PFSK-1 (cell line): ENCODE results near the gene RASL10B.

Experiments
- FOXP2 ChIP-seq: optimal IDR thresholded peaks from 2 replicates; pipeline ENCODE3; 2011; ENCODE audit warnings: borderline replicate concordance, control low read depth, inconsistent platforms; ENCODE audit not compliant: insufficient read depth; ENCODE audit errors: extremely low read length, extremely low read depth
- POLR2AphosphoS5 ChIP-seq: IDR thresholded peaks from 2 replicates; pipeline ENCODE4 v1.6.1; 2012; ENCODE audit warnings: low read depth, mild to moderate bottlenecking, control low read depth, low read length, moderate library complexity
- SIN3A ChIP-seq: IDR thresholded peaks from 2 replicates; pipeline ENCODE4 v1.6.1; 2012; ENCODE audit warnings: mild to moderate bottlenecking, low read length, moderate library complexity, borderline replicate concordance; ENCODE audit not compliant: insufficient read depth
- TAF1 ChIP-seq: IDR thresholded peaks from 2 replicates; pipeline ENCODE4 v1.6.1; 2012; ENCODE audit warnings: low read length, control low read depth, borderline replicate concordance; ENCODE audit not compliant: insufficient read depth
- TF ChIP-seq, protein P1 (sequence below), 2 experiments: IDR thresholded peaks; 2 replicates each; pipeline versions ENCODE4 v1.6.1 to v1.8.0; 2011 to 2012; ENCODE audit warnings: low read depth in 2 of 2, low read length in 2 of 2, control low read depth in 1 of 2, inconsistent platforms in 1 of 2, mild to moderate bottlenecking in 1 of 2, moderate library complexity in 1 of 2; ENCODE audit not compliant: insufficient read depth in 1 of 2

RASL10B gene

DNA sequence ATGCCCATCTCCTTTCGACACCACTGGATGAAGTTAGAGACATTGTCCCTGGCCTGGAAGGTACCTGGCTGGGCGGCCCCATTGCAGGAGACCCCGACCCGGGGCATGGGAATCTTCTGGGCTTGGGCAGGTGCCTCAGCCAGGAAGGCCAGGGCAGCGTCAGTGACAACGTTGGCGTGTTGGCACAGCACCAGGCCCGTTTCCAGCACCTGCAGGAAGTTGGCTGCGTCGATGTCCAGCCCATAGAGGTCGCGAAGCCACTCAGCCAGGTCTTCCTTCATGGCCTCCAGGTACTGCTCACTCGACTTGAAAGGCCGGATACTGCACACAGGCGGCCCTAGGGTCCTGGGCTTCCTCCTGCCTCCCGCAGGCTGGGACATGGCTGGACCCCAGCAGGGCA, 21.0 kb downstream of the RASL10B start:
- TF ChIP-seq FOXP2 (no peak), POLR2AphosphoS5 (no peak), SIN3A (no peak), TAF1 (no peak)
- TF ChIP-seq, protein P1, sequence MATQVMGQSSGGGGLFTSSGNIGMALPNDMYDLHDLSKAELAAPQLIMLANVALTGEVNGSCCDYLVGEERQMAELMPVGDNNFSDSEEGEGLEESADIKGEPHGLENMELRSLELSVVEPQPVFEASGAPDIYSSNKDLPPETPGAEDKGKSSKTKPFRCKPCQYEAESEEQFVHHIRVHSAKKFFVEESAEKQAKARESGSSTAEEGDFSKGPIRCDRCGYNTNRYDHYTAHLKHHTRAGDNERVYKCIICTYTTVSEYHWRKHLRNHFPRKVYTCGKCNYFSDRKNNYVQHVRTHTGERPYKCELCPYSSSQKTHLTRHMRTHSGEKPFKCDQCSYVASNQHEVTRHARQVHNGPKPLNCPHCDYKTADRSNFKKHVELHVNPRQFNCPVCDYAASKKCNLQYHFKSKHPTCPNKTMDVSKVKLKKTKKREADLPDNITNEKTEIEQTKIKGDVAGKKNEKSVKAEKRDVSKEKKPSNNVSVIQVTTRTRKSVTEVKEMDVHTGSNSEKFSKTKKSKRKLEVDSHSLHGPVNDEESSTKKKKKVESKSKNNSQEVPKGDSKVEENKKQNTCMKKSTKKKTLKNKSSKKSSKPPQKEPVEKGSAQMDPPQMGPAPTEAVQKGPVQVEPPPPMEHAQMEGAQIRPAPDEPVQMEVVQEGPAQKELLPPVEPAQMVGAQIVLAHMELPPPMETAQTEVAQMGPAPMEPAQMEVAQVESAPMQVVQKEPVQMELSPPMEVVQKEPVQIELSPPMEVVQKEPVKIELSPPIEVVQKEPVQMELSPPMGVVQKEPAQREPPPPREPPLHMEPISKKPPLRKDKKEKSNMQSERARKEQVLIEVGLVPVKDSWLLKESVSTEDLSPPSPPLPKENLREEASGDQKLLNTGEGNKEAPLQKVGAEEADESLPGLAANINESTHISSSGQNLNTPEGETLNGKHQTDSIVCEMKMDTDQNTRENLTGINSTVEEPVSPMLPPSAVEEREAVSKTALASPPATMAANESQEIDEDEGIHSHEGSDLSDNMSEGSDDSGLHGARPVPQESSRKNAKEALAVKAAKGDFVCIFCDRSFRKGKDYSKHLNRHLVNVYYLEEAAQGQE (IDR thresholded peaks at IDR 0.05; ENCODE audit: insufficient read depth in 1 of 2, low read depth in 2 of 2, low read length in 2 of 2): no peak

DNA sequence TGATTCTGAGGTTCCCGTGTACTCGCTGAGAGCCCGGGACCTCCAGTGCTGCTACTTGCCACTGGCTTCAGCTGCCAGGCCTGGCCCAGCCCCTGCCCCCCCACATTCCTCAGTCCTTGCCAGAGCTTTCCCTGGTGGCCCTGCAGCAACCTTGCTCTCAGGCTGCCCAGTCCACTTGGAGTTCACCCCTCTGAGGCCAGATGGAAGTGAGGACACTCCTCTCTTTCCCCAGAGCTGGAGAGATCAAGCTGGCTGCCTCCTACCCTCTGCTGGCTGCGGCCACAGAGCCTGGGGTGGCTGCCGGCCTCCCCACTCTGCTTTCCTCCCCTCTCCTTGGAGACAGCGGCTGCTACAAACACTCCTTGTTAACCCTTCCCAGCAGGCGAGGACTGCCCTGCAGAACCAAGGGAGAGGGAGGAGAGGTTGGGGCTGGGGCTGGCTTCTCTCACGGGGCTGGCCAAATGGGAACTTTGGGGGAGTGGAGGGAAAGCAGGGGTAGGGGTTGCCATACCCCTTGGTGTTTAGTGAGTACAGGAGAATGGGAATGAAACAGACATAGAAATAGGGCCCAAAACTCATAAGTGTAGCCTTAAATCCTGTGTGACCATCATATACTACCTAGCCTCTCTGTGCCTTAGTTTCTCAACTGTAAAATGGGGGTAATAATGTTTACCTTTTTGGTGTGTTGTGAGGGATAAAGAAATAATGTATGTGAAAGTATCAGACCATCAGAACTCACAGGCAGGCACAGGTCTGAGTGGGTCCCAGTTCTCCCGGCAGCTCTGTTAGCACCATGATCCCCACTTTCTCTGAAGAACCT, 21.7 kb downstream of the RASL10B start, which contains the start of gene GAS2L2:
TSS of gene GAS2L2 (minus strand) at position 295 of the 820 bp plus-strand sequence. CDS start 389 bp downstream, outside the sequence.
- TF ChIP-seq POLR2AphosphoS5: no peak
- TF ChIP-seq, protein P1 (IDR thresholded peaks at IDR 0.05; ENCODE audit: insufficient read depth in 1 of 2, low read depth in 2 of 2, low read length in 2 of 2): no peak

DNA sequence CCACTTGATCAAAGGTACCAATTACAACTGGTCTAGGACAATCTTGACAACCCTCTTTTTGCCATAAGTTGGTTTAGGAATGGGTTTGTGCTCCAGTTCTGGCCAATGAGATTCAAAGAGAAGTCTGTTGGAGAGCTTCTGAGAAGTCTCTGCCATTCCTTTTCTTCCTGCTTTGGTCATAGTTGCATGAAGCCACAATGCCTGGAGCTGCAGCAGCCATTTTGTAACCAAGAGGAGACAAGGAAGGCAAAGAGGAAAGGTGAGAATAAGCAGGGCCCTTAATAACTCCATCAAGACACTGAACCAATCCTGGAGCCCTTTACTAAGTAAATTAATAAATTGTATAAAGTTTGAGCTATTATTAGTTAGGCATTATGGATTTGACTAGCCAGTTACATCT, 25.8 kb downstream of the RASL10B start:
- no peak for TF ChIP-seq SIN3A
- TF ChIP-seq, protein P1 (IDR thresholded peaks at IDR 0.05; ENCODE audit: insufficient read depth in 1 of 2, low read depth in 2 of 2, low read length in 2 of 2): no peak
- no peak for TF ChIP-seq POLR2AphosphoS5
- TF ChIP-seq FOXP2: no peak
- TF ChIP-seq TAF1: no peak

DNA sequence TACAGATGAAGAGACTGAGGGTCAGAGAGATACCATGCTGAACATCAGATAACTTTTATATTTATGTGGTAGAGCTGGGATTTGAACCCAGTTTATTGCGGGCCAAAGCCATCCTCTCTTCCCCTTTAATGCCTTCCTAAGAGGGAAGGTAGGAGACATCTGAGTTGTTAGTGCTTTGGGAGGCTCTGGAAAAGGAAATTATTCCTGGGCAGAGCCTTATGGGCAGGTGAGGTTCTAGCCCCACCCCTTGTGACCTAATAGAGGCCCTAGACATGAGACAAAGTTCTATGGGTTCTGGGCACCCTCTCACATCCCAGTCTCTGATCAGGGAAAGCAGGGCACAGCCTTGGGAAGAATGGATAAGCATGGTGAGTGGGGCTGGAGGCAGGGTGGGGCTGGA, 29.1 kb downstream of the RASL10B start, which contains the start of gene C17orf50:
TSS of gene C17orf50 (plus strand) at position 301 of the 400 bp plus-strand sequence. CDS start at position 356, 55 bp downstream.
- TF ChIP-seq POLR2AphosphoS5: no peak
- no peak for TF ChIP-seq TAF1
- TF ChIP-seq, protein P1 (IDR thresholded peaks at IDR 0.05; ENCODE audit: insufficient read depth in 1 of 2, low read depth in 2 of 2, low read length in 2 of 2): no peak
- TF ChIP-seq FOXP2: no peak
- no peak for TF ChIP-seq SIN3A
